Fibroblast of lung (primary cell): ENCODE data around the gene COQ8B. TPM values are rescaled to one million over a fixed set of nuclear protein-coding genes. Genes with fewer than 3 reads are reported as not detected.

Experiments
- DNase-seq, 2 donors: peaks; one replicate each; pipeline versions ENCODE4 v3.0.0 to v3.0.0-alpha.2; 2010; ENCODE audit warnings: low read depth in 2 of 2
- H2AFZ ChIP-seq: 2 replicates; pipeline ENCODE4 v1.5.1; 2012; ENCODE audit warnings: low read length, control low read depth, inconsistent platforms
- H3K27ac ChIP-seq: 2 replicates; pipeline ENCODE4 v1.5.1; 2011; ENCODE audit warnings: low read length, control low read depth; ENCODE audit not compliant: insufficient read depth
- H3K27me3 ChIP-seq: 2 replicates; pipeline ENCODE4 v1.5.1; 2011; ENCODE audit warnings: mild to moderate bottlenecking, low read length; ENCODE audit not compliant: control insufficient read depth, insufficient read depth
- H3K36me3 ChIP-seq: 2 replicates; pipeline ENCODE4 v1.5.1; 2011; ENCODE audit warnings: low read length; ENCODE audit not compliant: control insufficient read depth, insufficient read depth
- H3K4me1 ChIP-seq: 2 replicates; pipeline ENCODE4 v1.5.1; 2011; ENCODE audit warnings: low read length; ENCODE audit not compliant: control insufficient read depth, insufficient read depth; ENCODE audit errors: extremely low read depth
- H3K4me2 ChIP-seq: 2 replicates; pipeline ENCODE4 v1.5.1; 2011; ENCODE audit warnings: low read length, control low read depth; ENCODE audit not compliant: insufficient read depth; ENCODE audit errors: extremely low read depth
- H3K4me3 ChIP-seq, 4 experiments: fragments of 200-600 bp in 1 of 4; sonication (generic) in 1 of 4; replicated peaks in 1 of 4; 2 replicates each; pipeline ENCODE4 v1.5.1; 2011 to 2016; ENCODE audit warnings: low read length in 4 of 4, low read depth in 3 of 4, mild to moderate bottlenecking in 3 of 4, control low read depth in 2 of 4, inconsistent platforms in 1 of 4, mixed read lengths in 1 of 4; ENCODE audit not compliant: insufficient read depth in 1 of 4; ENCODE audit errors: control extremely low read depth in 1 of 4
- H3K79me2 ChIP-seq: 2 replicates; pipeline ENCODE4 v1.5.1; 2012; ENCODE audit warnings: mild to moderate bottlenecking, low read length, inconsistent platforms; ENCODE audit not compliant: control insufficient read depth, insufficient read depth
- H3K9ac ChIP-seq: 2 replicates; pipeline ENCODE4 v1.5.1; 2011; ENCODE audit warnings: mild to moderate bottlenecking, low read length, control low read depth; ENCODE audit not compliant: insufficient read depth
- H3K9me3 ChIP-seq: 2 replicates; pipeline ENCODE4 v1.5.1; 2012; ENCODE audit warnings: low read depth, low read length; ENCODE audit not compliant: control insufficient read depth, insufficient read depth
- H4K20me1 ChIP-seq: 2 replicates; pipeline ENCODE4 v1.5.1; 2011; ENCODE audit warnings: low read length; ENCODE audit not compliant: control insufficient read depth, insufficient read depth; ENCODE audit errors: extremely low read depth
- CTCF ChIP-seq, 2 donors: IDR thresholded peaks in 1 of 2; conservative IDR thresholded peaks in 1 of 2; 1 replicate in 1 of 2; 2 replicates in 1 of 2; pipeline ENCODE4 v1.5.1; 2011 to 2012; ENCODE audit warnings: low read length in 2 of 2, control low read depth in 1 of 2, inconsistent platforms in 1 of 2, low read depth in 1 of 2, mild to moderate bottlenecking in 1 of 2
- EZH2 ChIP-seq: IDR thresholded peaks from 2 replicates; pipeline ENCODE4 v1.5.1; 2012; ENCODE audit warnings: low read length, control low read depth, mild to moderate bottlenecking; ENCODE audit errors: missing control alignments
- polyA plus RNA-seq, 2 donors: library from polyadenylated mRNA; depleted of rRNA in 1 of 2; stranded (reverse) in 1 of 2; unstranded in 1 of 2; fragments of >200 nt; gene quantifications; 2 replicates each; pipeline ENCODE4 v1.2.1, GENCODE V29; 2011 to 2012; ENCODE audit warnings: missing spikeins in 1 of 2
- total RNA-seq: library from RNA; depleted of rRNA; stranded (reverse); fragments of >200 nt; gene quantifications from 2 replicates; pipeline ENCODE4 v1.2.1, GENCODE V29; 2014

Gene COQ8B
- total and polyA plus RNA-seq, 2 donors (not counting 1 experiment from before 2014, with no cell fraction given), result 13.7 to 43.4 TPM

- H3K9me3 ChIP-seq, result no peaks in the 10 kb centered on the region
- no peaks in the 10 kb centered on the region for H4K20me1 ChIP-seq
- H3K36me3 ChIP-seq, result peaks cover 15% of the 10 kb centered on the region
- H3K79me2 ChIP-seq, result no peaks in the 10 kb centered on the region
- H3K9ac ChIP-seq, result no peak overlapping the region
- no peaks in the 10 kb centered on the region for H3K4me1 ChIP-seq
- no peak overlapping the region for H2AFZ ChIP-seq
- no peak for TF ChIP-seq CTCF (conservative IDR thresholded peaks at IDR 0.05 in 1 of 2, IDR thresholded peaks at IDR 0.05 in 1 of 2; ENCODE audit: low read depth in 1 of 2, low read length in 2 of 2)
- TF ChIP-seq EZH2, result no peak
- H3K27ac ChIP-seq, result no peak overlapping the region
- H3K4me3 ChIP-seq, result no peak overlapping the region
- no peaks in the 10 kb centered on the region for H3K27me3 ChIP-seq
- no peak for DNase-seq
- no peak overlapping the region for H3K4me2 ChIP-seq
Observed at GRCh38 chr19:40697007-40697406, 19.7 kb downstream of the COQ8B start.

- Histone ChIP-seq H3K4me1 (peaks cover 8% of the 10 kb centered on the region), H4K20me1 (no peaks in the 10 kb centered on the region), H3K4me2 (no peak overlapping the region), H3K27me3 (no peaks in the 10 kb centered on the region), H3K36me3 (peaks cover 12% of the 10 kb centered on the region), H3K9ac (no peak overlapping the region), H2AFZ (no peak overlapping the region), H3K9me3 (no peaks in the 10 kb centered on the region), H3K79me2 (no peaks in the 10 kb centered on the region), H3K27ac (no peak overlapping the region), H3K4me3 (no peak overlapping the region)
- TF ChIP-seq CTCF (conservative IDR thresholded peaks at IDR 0.05 in 1 of 2, IDR thresholded peaks at IDR 0.05 in 1 of 2; ENCODE audit: low read depth in 1 of 2, low read length in 2 of 2) (no peak), EZH2 (no peak)
- DNase-seq, result no peak
Observed at GRCh38 chr19:40695881-40696280, 20.8 kb downstream of the COQ8B start.

- no peak overlapping the region for H3K4me3 ChIP-seq
- peaks cover 14% of the 10 kb centered on the region for H3K79me2 ChIP-seq
- TF ChIP-seq CTCF (conservative IDR thresholded peaks at IDR 0.05 in 1 of 2, IDR thresholded peaks at IDR 0.05 in 1 of 2; ENCODE audit: low read depth in 1 of 2, low read length in 2 of 2) (no peak), EZH2 (no peak)
- H3K36me3 ChIP-seq, result peaks cover 12% of the 10 kb centered on the region
- no peaks in the 10 kb centered on the region for H3K27me3 ChIP-seq
- H4K20me1 ChIP-seq, result no peaks in the 10 kb centered on the region
- no peaks in the 10 kb centered on the region for H3K9me3 ChIP-seq
- H3K4me1 ChIP-seq, result peaks cover 12% of the 10 kb centered on the region
- no peak for DNase-seq
- no peak overlapping the region for H2AFZ ChIP-seq
- H3K4me2 ChIP-seq, result no peak overlapping the region
- no peak overlapping the region for H3K9ac ChIP-seq
- H3K27ac ChIP-seq, result no peak overlapping the region
Observed at GRCh38 chr19:40693896-40694295, 22.8 kb downstream of the COQ8B start.
